Right lobe of liver (tissue), 6 donors: ENCODE data around the gene GULP1. TPM values are rescaled to one million over a fixed set of nuclear protein-coding genes. Genes with fewer than 3 reads are reported as not detected.
A peak's percentile ranks its signal among the peaks of the same experiment; 100 is the strongest.

Source experiments
- ATAC-seq, 4 donors: fragments of 200-7000 bp; cut with Tn5 transposase; one replicate each; pipeline ENCODE4 v1.9.1; 2020; ENCODE audit warnings: mild to moderate bottlenecking in 4 of 4, moderate library complexity in 4 of 4
- DNase-seq, 3 donors: peaks; one replicate each; pipeline ENCODE4 v3.0.0-alpha.2; 2020
- H3K27ac ChIP-seq, 3 donors: fragments of 200-600 bp; one replicate each; pipeline ENCODE4 v1.8.0; 2022
- H3K27me3 ChIP-seq, 2 donors: fragments of 200-600 bp; one replicate each; pipeline ENCODE4 v1.8.0; 2022
- H3K36me3 ChIP-seq, 4 donors: fragments of 200-600 bp; sonication (generic) in 1 of 4; one replicate each; pipeline versions ENCODE4 v1.5.1 to v1.8.0; 2017 to 2022; ENCODE audit warnings: control low read depth in 1 of 4
- H3K4me1 ChIP-seq, 4 donors: fragments of 200-600 bp; sonication (generic) in 1 of 4; one replicate each; pipeline versions ENCODE4 v1.5.1 to v1.8.0; 2017 to 2022; ENCODE audit warnings: control low read depth in 1 of 4
- H3K4me3 ChIP-seq, 3 donors: fragments of 200-600 bp; one replicate each; pipeline ENCODE4 v1.8.0; 2022
- H3K9me3 ChIP-seq, 4 donors: fragments of 200-600 bp; sonication (generic) in 1 of 4; one replicate each; pipeline versions ENCODE4 v1.5.1 to v1.8.0; 2017 to 2022; ENCODE audit warnings: control low read depth in 1 of 4
- POLR2A ChIP-seq: fragments of 450-650 bp; IDR thresholded peaks from one replicate; pipeline ENCODE4 v1.6.1; 2017; ENCODE audit warnings: antibody characterized with exemption, mild to moderate bottlenecking
- whole genome bisulfite sequencing: methylation state at CpG from one replicate; pipeline ENCODE4 v1.1.6; 2018; ENCODE audit warnings: low coverage, low lambda C conversion rate; ENCODE audit not compliant: insufficient coverage; ENCODE audit errors: missing lambda C conversion rate; 5-methylcytosine and 5-hydroxymethylcytosine counted together
- intact Hi-C, 2 donors: fragments of 100-400 bp; cut with DNase I; formaldehyde crosslinking; loops; one replicate each; pipeline versions ENCODE4 v1.11.2 to v1.14.1; 2022
- total RNA-seq, 6 experiments: library from RNA; depleted of rRNA in 2 of 6; stranded (reverse); fragments of >200 nt in 2 of 6; fragmentation: NEBNext Ultra II Directional in 3 of 6; extraction: Animal tissue kit (Norgen Biotek cat#: 25700) in 3 of 6; gene quantifications; one replicate each; pipeline versions ENCODE4 v1.1.0 to v1.2.4, GENCODE V29; 2016 to 2023
- TF ChIP-seq, protein P1 (sequence below), 4 donors: fragments of 200-600 bp in 3 of 4; fragments of 450-650 bp in 1 of 4; IDR thresholded peaks; one replicate each; pipeline versions ENCODE4 v1.5.1 to v1.8.0; 2016 to 2022; ENCODE audit warnings: antibody characterized with exemption in 4 of 4, mild to moderate bottlenecking in 2 of 4
- donor health status: DM: no; HTN: yes; CAD: no.
- donor health status: DM: no; HTN: no; CAD: no.
- donor health status: DM: no; HTN: no; CAD: no.
- donor health status: DM: no; HTN: yes; CAD: no.
- donor health status: DM: no; HTN: yes; CAD: no.

Gene GULP1
- total RNA-seq, 6 experiments from 2014 or later: 0.42 to 4.4 (median 0.89) TPM

- H3K4me1 ChIP-seq: no peaks in the 10 kb centered on the region
- DNase-seq: no peak
- H3K4me3 ChIP-seq: no peak overlapping the region
- WGBS: 3% methylated on average over 2 of the region's 2 CpGs
- no peaks in the 10 kb centered on the region for H3K9me3 ChIP-seq
- H3K27me3 ChIP-seq: no peaks in the 10 kb centered on the region
- intact Hi-C loops: no loop called here
- peak; percentile 45 to 77 (median 55) for ATAC-seq
- TF ChIP-seq, protein P1, sequence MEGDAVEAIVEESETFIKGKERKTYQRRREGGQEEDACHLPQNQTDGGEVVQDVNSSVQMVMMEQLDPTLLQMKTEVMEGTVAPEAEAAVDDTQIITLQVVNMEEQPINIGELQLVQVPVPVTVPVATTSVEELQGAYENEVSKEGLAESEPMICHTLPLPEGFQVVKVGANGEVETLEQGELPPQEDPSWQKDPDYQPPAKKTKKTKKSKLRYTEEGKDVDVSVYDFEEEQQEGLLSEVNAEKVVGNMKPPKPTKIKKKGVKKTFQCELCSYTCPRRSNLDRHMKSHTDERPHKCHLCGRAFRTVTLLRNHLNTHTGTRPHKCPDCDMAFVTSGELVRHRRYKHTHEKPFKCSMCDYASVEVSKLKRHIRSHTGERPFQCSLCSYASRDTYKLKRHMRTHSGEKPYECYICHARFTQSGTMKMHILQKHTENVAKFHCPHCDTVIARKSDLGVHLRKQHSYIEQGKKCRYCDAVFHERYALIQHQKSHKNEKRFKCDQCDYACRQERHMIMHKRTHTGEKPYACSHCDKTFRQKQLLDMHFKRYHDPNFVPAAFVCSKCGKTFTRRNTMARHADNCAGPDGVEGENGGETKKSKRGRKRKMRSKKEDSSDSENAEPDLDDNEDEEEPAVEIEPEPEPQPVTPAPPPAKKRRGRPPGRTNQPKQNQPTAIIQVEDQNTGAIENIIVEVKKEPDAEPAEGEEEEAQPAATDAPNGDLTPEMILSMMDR (IDR thresholded peaks at IDR 0.05): peak; percentile 46 to 57 (median 48)
- no peak for TF ChIP-seq POLR2A
- no peaks in the 10 kb centered on the region for H3K36me3 ChIP-seq
- no peak overlapping the region for H3K27ac ChIP-seq
Observed at GRCh38 chr2:188512456-188512855, 220.8 kb downstream of the GULP1 start.

- WGBS: 69% methylated on average over 1 of the region's 1 CpG
- H3K4me1 ChIP-seq: no peaks in the 10 kb centered on the region
- H3K36me3 ChIP-seq: no peaks in the 10 kb centered on the region
- ATAC-seq (no peak), DNase-seq (no peak)
- intact Hi-C loops: no loop called here
- TF ChIP-seq POLR2A: no peak
- TF ChIP-seq, protein P1 (IDR thresholded peaks at IDR 0.05): no peak
- H3K27me3 ChIP-seq: no peaks in the 10 kb centered on the region
- H3K27ac ChIP-seq: no peak overlapping the region
- H3K9me3 ChIP-seq: no peaks in the 10 kb centered on the region
- no peak overlapping the region for H3K4me3 ChIP-seq
Observed at GRCh38 chr2:188515918-188516317, 224.2 kb downstream of the GULP1 start.

GRCh38 chr2:188517549-188518215 is 226.0 kb downstream of the GULP1 start:
- H3K4me3 ChIP-seq: no peak overlapping the region
- H3K36me3 ChIP-seq: no peaks in the 10 kb centered on the region
- ATAC-seq (no peak), DNase-seq (no peak)
- no peaks in the 10 kb centered on the region for H3K27me3 ChIP-seq
- 69% methylated on average over 7 of the region's 7 CpGs for WGBS
- no peaks in the 10 kb centered on the region for H3K9me3 ChIP-seq
- intact Hi-C loops: no loop called here
- H3K27ac ChIP-seq: no peak overlapping the region
- TF ChIP-seq POLR2A: no peak
- TF ChIP-seq, protein P1 (IDR thresholded peaks at IDR 0.05): no peak
- H3K4me1 ChIP-seq: no peaks in the 10 kb centered on the region

GRCh38 chr2:188518381-188518780 is 226.7 kb downstream of the GULP1 start:
- no peaks in the 10 kb centered on the region for H3K27me3 ChIP-seq
- intact Hi-C loops: no loop called here
- H3K4me3 ChIP-seq: no peak overlapping the region
- H3K9me3 ChIP-seq: no peaks in the 10 kb centered on the region
- H3K36me3 ChIP-seq: no peaks in the 10 kb centered on the region
- TF ChIP-seq POLR2A: no peak
- TF ChIP-seq, protein P1 (IDR thresholded peaks at IDR 0.05): no peak
- no peaks in the 10 kb centered on the region for H3K4me1 ChIP-seq
- ATAC-seq (no peak), DNase-seq (no peak)
- no peak overlapping the region for H3K27ac ChIP-seq
- 67% methylated on average over 1 of the region's 1 CpG for WGBS

DNA sequence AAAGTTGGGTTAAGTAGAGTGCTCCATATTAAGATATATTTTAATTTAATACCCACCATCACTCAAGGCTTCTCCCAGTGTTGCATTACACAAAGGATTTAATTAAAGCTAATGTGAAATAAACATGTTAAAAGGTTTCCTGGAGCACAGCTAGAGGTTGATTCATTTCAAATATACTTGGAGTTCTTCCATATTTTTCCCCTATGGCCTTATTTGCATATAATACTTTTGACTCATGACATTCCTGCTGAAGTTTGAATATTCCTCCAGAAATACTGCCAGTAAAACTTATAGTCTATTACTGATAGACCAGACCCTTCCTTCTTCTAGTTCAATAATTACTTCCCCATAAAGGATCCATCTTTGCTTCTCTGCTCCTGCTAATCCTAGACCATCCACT is 227.5 kb downstream of the GULP1 start:
- Histone ChIP-seq H3K9me3 (no peaks in the 10 kb centered on the region), H3K27ac (no peak overlapping the region), H3K4me3 (no peak overlapping the region), H3K36me3 (no peaks in the 10 kb centered on the region), H3K27me3 (no peaks in the 10 kb centered on the region), H3K4me1 (no peaks in the 10 kb centered on the region)
- TF ChIP-seq, protein P1 (IDR thresholded peaks at IDR 0.05): no peak
- TF ChIP-seq POLR2A: no peak
- intact Hi-C loops: no loop called here
- no peak for ATAC-seq
- no peak for DNase-seq
